GM23338 (cell line): ENCODE data around the gene APOBEC4. TPM values are rescaled to one million over a fixed set of nuclear protein-coding genes. Genes with fewer than 3 reads are reported as not detected.

Experiments
- ATAC-seq: fragments of 200-7000 bp; cut with Tn5 transposase; 3 replicates; pipeline ENCODE4 v1.9.1; 2020
- DNase-seq: peaks from one replicate; pipeline ENCODE4 v3.0.0-alpha.2; 2015; ENCODE audit warnings: low spot score
- H2AFZ ChIP-seq: fragments of 200-600 bp; sonication (generic); 2 replicates; pipeline ENCODE4 v1.8.0; 2016; ENCODE audit warnings: antibody characterized with exemption, mild to moderate bottlenecking, moderate library complexity
- H3F3A ChIP-seq: fragments of 200-600 bp; sonication (generic); replicated peaks from 2 replicates; pipeline ENCODE4 v1.8.0; 2017; ENCODE audit warnings: antibody characterized with exemption, mixed run types, low read depth
- H3K27ac ChIP-seq: fragments of 200-600 bp; sonication (generic); 2 replicates; pipeline ENCODE4 v1.6.1; 2016; ENCODE audit warnings: low read depth
- H3K27me3 ChIP-seq: fragments of 200-600 bp; sonication (generic); 2 replicates; pipeline ENCODE4 v1.8.0; 2016; ENCODE audit warnings: mild to moderate bottlenecking, mixed run types, moderate library complexity; ENCODE audit not compliant: insufficient read depth
- H3K36me3 ChIP-seq: fragments of 200-600 bp; sonication (generic); 2 replicates; pipeline ENCODE4 v1.8.0; 2016; ENCODE audit warnings: mild to moderate bottlenecking; ENCODE audit not compliant: insufficient read depth
- H3K4me1 ChIP-seq: fragments of 200-600 bp; sonication (generic); 2 replicates; pipeline ENCODE4 v1.8.0; 2016; ENCODE audit warnings: mild to moderate bottlenecking, moderate library complexity; ENCODE audit not compliant: insufficient read depth
- H3K4me2 ChIP-seq: fragments of 200-600 bp; sonication (generic); 2 replicates; pipeline ENCODE4 v1.7.1; 2017; ENCODE audit warnings: mixed run types
- H3K4me3 ChIP-seq: fragments of 200-600 bp; sonication (generic); 2 replicates; pipeline ENCODE4 v1.6.1; 2016; ENCODE audit warnings: mixed run types
- H3K79me2 ChIP-seq: fragments of 200-600 bp; sonication (generic); replicated peaks from 2 replicates; pipeline ENCODE4 v1.8.0; 2017; ENCODE audit warnings: mild to moderate bottlenecking; ENCODE audit not compliant: insufficient read depth
- H3K9me2 ChIP-seq: fragments of 200-600 bp; sonication (generic); 2 replicates; pipeline ENCODE4 v1.8.0; 2017; ENCODE audit not compliant: insufficient read depth
- H4K20me1 ChIP-seq: fragments of 200-600 bp; sonication (generic); replicated peaks from 2 replicates; pipeline ENCODE4 v1.8.0; 2017; ENCODE audit warnings: mild to moderate bottlenecking; ENCODE audit not compliant: insufficient read depth
- H3K27ac Mint-ChIP-seq: 2 replicates; pipeline ENCODE4 v1.8.0; 2020; ENCODE audit warnings: inconsistent platforms, mild to moderate bottlenecking, moderate library complexity, mixed read lengths
- H3K27me3 Mint-ChIP-seq: 3 replicates; pipeline ENCODE4 v1.8.0; 2022; ENCODE audit warnings: low read depth, mild to moderate bottlenecking, moderate library complexity, mixed read lengths, inconsistent platforms; ENCODE audit not compliant: insufficient read depth, poor library complexity
- H3K36me3 Mint-ChIP-seq: 3 replicates; pipeline ENCODE4 v1.8.0; 2021; ENCODE audit warnings: low read depth, mild to moderate bottlenecking, inconsistent platforms, moderate library complexity, mixed read lengths
- H3K4me1 Mint-ChIP-seq: 3 replicates; pipeline ENCODE4 v1.8.0; 2020; ENCODE audit warnings: mild to moderate bottlenecking, inconsistent platforms, mixed read lengths
- H3K4me3 Mint-ChIP-seq: 3 replicates; pipeline ENCODE4 v1.8.0; 2021; ENCODE audit warnings: moderate library complexity, mild to moderate bottlenecking, inconsistent platforms, mixed read lengths
- H3K9me3 Mint-ChIP-seq: 3 replicates; pipeline ENCODE4 v1.8.0; 2020; ENCODE audit warnings: moderate library complexity, mild to moderate bottlenecking, inconsistent platforms, mixed read lengths
- CREB1 ChIP-seq: fragments of 250-450 bp; sonication (Bioruptor Pico); IDR thresholded peaks from 2 replicates; pipeline ENCODE4 v1.5.0; 2020; ENCODE audit warnings: low read depth, mild to moderate bottlenecking, moderate library complexity
- EZH2phosphoT487 ChIP-seq: fragments of 200-600 bp; sonication (generic); IDR thresholded peaks from one replicate; pipeline ENCODE4 v1.8.1; 2018; ENCODE audit warnings: antibody characterized with exemption; ENCODE audit not compliant: unreplicated experiment
- JUNB ChIP-seq: IDR thresholded peaks from one replicate; pipeline ENCODE4 v1.6.1; 2016; ENCODE audit warnings: antibody characterized with exemption; ENCODE audit not compliant: unreplicated experiment
- NANOG ChIP-seq: IDR thresholded peaks from 2 replicates; pipeline ENCODE4 v1.6.1; 2016; ENCODE audit warnings: antibody characterized with exemption, borderline replicate concordance
- STAT1 ChIP-seq: IDR thresholded peaks from one replicate; pipeline ENCODE4 v1.6.1; 2016; ENCODE audit warnings: antibody characterized with exemption; ENCODE audit not compliant: unreplicated experiment
- polyA plus RNA-seq: library from polyadenylated mRNA; unstranded; fragments of >200 nt; fragmentation: Nextera tagmentation; extraction: Ambion mirVana; gene quantifications from 2 replicates; pipeline ENCODE4 v1.2.1, GENCODE V29; 2016
- total RNA-seq: library from RNA; depleted of rRNA; stranded (reverse); fragments of >200 nt; shearing (Covaris generic); gene quantifications from 2 replicates; pipeline ENCODE4 v1.2.3, GENCODE V29; 2014
- TF ChIP-seq, protein P1 (sequence below): fragments of 250-450 bp; sonication (Bioruptor Pico); IDR thresholded peaks from 2 replicates; pipeline ENCODE4 v1.5.0; 2020; ENCODE audit warnings: mild to moderate bottlenecking, moderate library complexity

Gene APOBEC4
- total and polyA plus RNA-seq, 2 experiments from 2014 or later: 0.10 TPM; not detected in 1

DNA sequence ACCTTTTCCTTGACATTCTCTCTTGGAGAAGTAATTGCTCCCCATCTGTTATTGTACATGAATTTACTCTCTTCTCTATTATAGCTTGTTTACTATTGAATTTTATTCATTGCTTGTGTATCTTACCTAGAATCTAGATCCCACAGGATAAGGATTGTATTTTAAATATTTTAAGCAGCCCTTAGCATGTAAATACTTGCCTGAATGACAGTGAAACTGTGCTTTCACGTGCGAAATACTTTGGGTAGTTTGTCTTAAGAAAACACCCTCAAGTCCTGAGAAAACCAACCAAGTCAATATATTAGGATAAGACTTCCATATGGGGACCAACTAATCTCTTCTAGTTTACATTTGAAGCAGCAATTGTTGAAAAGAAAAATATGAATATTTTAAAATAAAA lies 32.8 kb downstream of the APOBEC4 start:
- TF ChIP-seq NANOG: peak; percentile 38; the same call in 1 of the 2 replicates
- TF ChIP-seq, protein P1, sequence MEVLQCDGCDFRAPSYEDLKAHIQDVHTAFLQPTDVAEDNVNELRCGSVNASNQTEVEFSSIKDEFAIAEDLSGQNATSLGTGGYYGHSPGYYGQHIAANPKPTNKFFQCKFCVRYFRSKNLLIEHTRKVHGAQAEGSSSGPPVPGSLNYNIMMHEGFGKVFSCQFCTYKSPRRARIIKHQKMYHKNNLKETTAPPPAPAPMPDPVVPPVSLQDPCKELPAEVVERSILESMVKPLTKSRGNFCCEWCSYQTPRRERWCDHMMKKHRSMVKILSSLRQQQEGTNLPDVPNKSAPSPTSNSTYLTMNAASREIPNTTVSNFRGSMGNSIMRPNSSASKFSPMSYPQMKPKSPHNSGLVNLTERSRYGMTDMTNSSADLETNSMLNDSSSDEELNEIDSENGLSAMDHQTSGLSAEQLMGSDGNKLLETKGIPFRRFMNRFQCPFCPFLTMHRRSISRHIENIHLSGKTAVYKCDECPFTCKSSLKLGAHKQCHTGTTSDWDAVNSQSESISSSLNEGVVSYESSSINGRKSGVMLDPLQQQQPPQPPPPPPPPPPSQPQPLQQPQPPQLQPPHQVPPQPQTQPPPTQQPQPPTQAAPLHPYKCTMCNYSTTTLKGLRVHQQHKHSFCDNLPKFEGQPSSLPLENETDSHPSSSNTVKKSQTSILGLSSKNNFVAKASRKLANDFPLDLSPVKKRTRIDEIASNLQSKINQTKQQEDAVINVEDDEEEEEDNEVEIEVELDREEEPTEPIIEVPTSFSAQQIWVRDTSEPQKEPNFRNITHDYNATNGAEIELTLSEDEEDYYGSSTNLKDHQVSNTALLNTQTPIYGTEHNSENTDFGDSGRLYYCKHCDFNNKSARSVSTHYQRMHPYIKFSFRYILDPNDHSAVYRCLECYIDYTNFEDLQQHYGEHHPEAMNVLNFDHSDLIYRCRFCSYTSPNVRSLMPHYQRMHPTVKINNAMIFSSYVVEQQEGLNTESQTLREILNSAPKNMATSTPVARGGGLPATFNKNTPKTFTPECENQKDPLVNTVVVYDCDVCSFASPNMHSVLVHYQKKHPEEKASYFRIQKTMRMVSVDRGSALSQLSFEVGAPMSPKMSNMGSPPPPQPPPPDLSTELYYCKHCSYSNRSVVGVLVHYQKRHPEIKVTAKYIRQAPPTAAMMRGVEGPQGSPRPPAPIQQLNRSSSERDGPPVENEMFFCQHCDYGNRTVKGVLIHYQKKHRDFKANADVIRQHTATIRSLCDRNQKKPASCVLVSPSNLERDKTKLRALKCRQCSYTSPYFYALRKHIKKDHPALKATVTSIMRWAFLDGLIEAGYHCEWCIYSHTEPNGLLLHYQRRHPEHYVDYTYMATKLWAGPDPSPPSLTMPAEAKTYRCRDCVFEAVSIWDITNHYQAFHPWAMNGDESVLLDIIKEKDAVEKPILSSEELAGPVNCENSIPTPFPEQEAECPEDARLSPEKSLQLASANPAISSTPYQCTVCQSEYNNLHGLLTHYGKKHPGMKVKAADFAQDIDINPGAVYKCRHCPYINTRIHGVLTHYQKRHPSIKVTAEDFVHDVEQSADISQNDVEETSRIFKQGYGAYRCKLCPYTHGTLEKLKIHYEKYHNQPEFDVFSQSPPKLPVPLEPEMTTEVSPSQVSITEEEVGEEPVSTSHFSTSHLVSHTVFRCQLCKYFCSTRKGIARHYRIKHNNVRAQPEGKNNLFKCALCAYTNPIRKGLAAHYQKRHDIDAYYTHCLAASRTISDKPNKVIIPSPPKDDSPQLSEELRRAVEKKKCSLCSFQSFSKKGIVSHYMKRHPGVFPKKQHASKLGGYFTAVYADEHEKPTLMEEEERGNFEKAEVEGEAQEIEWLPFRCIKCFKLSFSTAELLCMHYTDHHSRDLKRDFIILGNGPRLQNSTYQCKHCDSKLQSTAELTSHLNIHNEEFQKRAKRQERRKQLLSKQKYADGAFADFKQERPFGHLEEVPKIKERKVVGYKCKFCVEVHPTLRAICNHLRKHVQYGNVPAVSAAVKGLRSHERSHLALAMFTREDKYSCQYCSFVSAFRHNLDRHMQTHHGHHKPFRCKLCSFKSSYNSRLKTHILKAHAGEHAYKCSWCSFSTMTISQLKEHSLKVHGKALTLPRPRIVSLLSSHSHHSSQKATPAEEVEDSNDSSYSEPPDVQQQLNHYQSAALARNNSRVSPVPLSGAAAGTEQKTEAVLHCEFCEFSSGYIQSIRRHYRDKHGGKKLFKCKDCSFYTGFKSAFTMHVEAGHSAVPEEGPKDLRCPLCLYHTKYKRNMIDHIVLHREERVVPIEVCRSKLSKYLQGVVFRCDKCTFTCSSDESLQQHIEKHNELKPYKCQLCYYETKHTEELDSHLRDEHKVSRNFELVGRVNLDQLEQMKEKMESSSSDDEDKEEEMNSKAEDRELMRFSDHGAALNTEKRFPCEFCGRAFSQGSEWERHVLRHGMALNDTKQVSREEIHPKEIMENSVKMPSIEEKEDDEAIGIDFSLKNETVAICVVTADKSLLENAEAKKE (CRISPR knock-in tag): no peak
- Mint-ChIP-seq H3K27me3 (peaks cover 2% of the 10 kb centered on the region), H3K36me3 (no peaks in the 10 kb centered on the region), H3K4me3 (no peak overlapping the region), H3K9me3 (no peaks in the 10 kb centered on the region), H3K27ac (peak overlapping the region; percentile 63; the same call in 1 of the 2 replicates), H3K4me1 (peaks cover 37% of the 10 kb centered on the region)
- no peaks in the 10 kb centered on the region for H4K20me1 ChIP-seq
- H3K79me2 ChIP-seq: no peaks in the 10 kb centered on the region
- H3F3A ChIP-seq: no peaks in the 10 kb centered on the region
- no peaks in the 10 kb centered on the region for H3K9me2 ChIP-seq
- peak overlapping the region; percentile 70 for H3K27ac ChIP-seq
- peak overlapping the region; percentile 2 for H3K4me2 ChIP-seq
- H3K4me1 ChIP-seq: peaks cover 39% of the 10 kb centered on the region
- no peaks in the 10 kb centered on the region for H3K36me3 ChIP-seq
- ATAC-seq: no peak
- no peaks in the 10 kb centered on the region for H3K27me3 ChIP-seq
- H2AFZ ChIP-seq: no peak overlapping the region
- H3K4me3 ChIP-seq: no peak overlapping the region
- DNase-seq: peak; percentile 30

DNA sequence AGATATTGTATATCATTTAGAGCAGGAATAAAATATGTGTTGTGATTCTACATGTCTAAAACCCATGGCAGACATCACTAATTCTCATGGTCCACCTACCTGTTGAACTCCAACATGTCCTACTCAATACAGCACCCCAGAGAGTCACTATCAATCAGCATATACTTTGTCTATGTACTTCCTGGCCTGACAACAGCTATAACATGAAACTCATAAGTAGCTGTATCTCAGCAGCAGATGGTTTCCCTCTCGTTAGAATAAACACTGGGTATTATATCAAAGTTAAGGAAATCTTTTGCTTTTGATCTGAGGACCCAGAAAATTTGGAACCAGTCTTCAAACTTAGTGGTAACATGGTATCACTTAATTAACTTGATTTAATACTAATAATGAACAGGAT lies 33.3 kb downstream of the APOBEC4 start:
- no peak overlapping the region for H2AFZ ChIP-seq
- Mint-ChIP-seq H3K36me3 (no peaks in the 10 kb centered on the region), H3K9me3 (peaks cover 1% of the 10 kb centered on the region; the same call in 1 of the 3 replicates), H3K4me3 (no peak overlapping the region), H3K27ac (peak overlapping the region; percentile 63), H3K4me1 (peaks cover 37% of the 10 kb centered on the region), H3K27me3 (peaks cover 2% of the 10 kb centered on the region)
- no peaks in the 10 kb centered on the region for H3K36me3 ChIP-seq
- H3F3A ChIP-seq: no peaks in the 10 kb centered on the region
- ATAC-seq: no peak
- H3K4me1 ChIP-seq: peaks cover 39% of the 10 kb centered on the region
- H3K9me2 ChIP-seq: no peaks in the 10 kb centered on the region
- no peaks in the 10 kb centered on the region for H4K20me1 ChIP-seq
- H3K4me2 ChIP-seq: peak overlapping the region; percentile 2
- H3K79me2 ChIP-seq: no peaks in the 10 kb centered on the region
- DNase-seq: no peak
- H3K27ac ChIP-seq: peak overlapping the region; percentile 70
- H3K4me3 ChIP-seq: no peak overlapping the region
- H3K27me3 ChIP-seq: no peaks in the 10 kb centered on the region
- TF ChIP-seq EZH2phosphoT487 (no peak), JUNB (no peak), STAT1 (no peak), CREB1 (CRISPR knock-in tag) (no peak)
- TF ChIP-seq, protein P1 (CRISPR knock-in tag): no peak
